Vagina (tissue), 2 donors: ENCODE measurements around the gene RYR3.

Experiments used
- CTCF ChIP-seq, 3 experiments: fragments of 450-650 bp in 2 of 3; fragments of 200-600 bp in 1 of 3; sonication (generic) in 1 of 3; IDR thresholded peaks; one replicate each; pipeline ENCODE4 v1.5.1; 2017 to 2019; ENCODE audit warnings: antibody characterized with exemption in 3 of 3, mild to moderate bottlenecking in 2 of 3, moderate library complexity in 2 of 3
- POLR2A ChIP-seq, 2 donors: fragments of 450-650 bp; IDR thresholded peaks; one replicate each; pipeline ENCODE4 v1.6.1; 2017; ENCODE audit warnings: antibody characterized with exemption in 2 of 2, mild to moderate bottlenecking in 2 of 2, moderate library complexity in 2 of 2

DNA sequence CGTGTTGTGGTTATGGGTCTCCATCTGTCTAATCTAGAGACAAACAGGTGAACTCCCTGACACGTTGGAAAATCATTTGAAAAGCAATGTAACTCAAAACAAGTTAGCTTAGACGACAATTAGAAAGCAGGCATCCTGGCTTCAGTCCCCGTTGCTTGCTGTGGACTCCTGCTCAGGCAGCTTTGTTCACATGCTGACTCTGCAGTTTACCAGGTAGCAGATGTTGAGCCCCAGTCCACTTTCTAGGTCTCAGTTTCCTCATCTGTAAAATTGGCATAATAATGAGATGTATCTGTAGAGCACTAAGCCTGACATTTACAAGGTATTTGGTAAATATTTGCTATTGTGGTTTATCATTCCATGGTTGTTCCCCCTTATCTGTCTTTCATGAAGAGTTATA, 330.3 kb downstream of the RYR3 start:
- TF ChIP-seq CTCF (IDR thresholded peaks at IDR 0.05), result no peak
- no peak for TF ChIP-seq POLR2A (IDR thresholded peaks at IDR 0.05)
